Epithelial cell of proximal tubule (primary cell): Measurements from ENCODE around the gene SLCO1B3. TPM values are rescaled to one million over a fixed set of nuclear protein-coding genes. Genes with fewer than 3 reads are reported as not detected.
"Not testable (repeated sequence)": the region's sequence is repeated elsewhere in the genome, so short reads cannot be mapped to it uniquely, and the experiment has no call there.

Experiments used
- DNase-seq: peaks from one replicate; pipeline ENCODE4 v3.0.0-alpha.2; 2011; ENCODE audit warnings: low read depth
- H3K4me3 ChIP-seq: 2 replicates; pipeline ENCODE4 v1.5.1; 2011; ENCODE audit warnings: low read depth, mild to moderate bottlenecking, low read length
- CTCF ChIP-seq: conservative IDR thresholded peaks from 2 replicates; pipeline ENCODE4 v1.5.1; 2012; ENCODE audit warnings: low read depth, mild to moderate bottlenecking, low read length
- total RNA-seq: library from RNA; depleted of rRNA; stranded (reverse); fragments of >200 nt; gene quantifications from 2 replicates; pipeline ENCODE4 v1.2.3, GENCODE V29; 2015

The SLCO1B3 gene, protein sequence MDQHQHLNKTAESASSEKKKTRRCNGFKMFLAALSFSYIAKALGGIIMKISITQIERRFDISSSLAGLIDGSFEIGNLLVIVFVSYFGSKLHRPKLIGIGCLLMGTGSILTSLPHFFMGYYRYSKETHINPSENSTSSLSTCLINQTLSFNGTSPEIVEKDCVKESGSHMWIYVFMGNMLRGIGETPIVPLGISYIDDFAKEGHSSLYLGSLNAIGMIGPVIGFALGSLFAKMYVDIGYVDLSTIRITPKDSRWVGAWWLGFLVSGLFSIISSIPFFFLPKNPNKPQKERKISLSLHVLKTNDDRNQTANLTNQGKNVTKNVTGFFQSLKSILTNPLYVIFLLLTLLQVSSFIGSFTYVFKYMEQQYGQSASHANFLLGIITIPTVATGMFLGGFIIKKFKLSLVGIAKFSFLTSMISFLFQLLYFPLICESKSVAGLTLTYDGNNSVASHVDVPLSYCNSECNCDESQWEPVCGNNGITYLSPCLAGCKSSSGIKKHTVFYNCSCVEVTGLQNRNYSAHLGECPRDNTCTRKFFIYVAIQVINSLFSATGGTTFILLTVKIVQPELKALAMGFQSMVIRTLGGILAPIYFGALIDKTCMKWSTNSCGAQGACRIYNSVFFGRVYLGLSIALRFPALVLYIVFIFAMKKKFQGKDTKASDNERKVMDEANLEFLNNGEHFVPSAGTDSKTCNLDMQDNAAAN
- not detected in 2 replicates for total RNA-seq

GRCh38 chr12:20810487-20810886 is at the start of gene SLCO1B3:
Gene SLCO1B3, plus strand, starts transcription at chr12:20810705. Its CDS starts 5,034 bp downstream, at chr12:20815739.
- TF ChIP-seq CTCF, result no peak

GRCh38 chr12:20777420-20777819 is 33.1 kb upstream of the SLCO1B3 start:
- TF ChIP-seq CTCF, result no peak
- DNase-seq, result no peak
- no peak overlapping the region for H3K4me3 ChIP-seq

More at GRCh38 chr12:20810487-20810886, at the start of gene SLCO1B3:
- no peak within 1 kb of the TSS for H3K4me3 ChIP-seq
- no peak for DNase-seq

- no peak overlapping the region for H3K4me3 ChIP-seq
- no peak for TF ChIP-seq CTCF
- no peak for DNase-seq
Measured at GRCh38 chr12:20778969-20779368, 31.5 kb upstream of the SLCO1B3 start.

DNA sequence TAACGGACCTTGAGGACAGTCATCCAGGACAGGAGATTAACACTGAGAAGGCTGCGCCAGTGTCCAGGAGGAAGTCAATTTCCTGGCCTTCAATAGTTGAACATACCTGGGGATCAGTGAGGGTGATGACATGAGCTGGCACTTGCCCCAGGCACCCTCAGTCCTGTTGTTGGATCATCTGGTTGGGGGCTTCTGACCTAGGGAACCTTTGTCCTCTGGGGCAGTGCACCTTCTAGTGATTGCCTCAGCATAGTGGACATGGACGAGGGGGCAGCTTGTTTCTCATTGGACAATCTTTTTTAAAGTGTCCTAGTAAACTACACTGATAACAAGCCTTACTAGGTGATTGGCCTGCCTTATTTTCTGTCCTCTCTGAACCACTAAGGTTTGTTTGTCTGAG is 30.5 kb upstream of the SLCO1B3 start:
- not testable (repeated sequence) for H3K4me3 ChIP-seq, DNase-seq

DNA sequence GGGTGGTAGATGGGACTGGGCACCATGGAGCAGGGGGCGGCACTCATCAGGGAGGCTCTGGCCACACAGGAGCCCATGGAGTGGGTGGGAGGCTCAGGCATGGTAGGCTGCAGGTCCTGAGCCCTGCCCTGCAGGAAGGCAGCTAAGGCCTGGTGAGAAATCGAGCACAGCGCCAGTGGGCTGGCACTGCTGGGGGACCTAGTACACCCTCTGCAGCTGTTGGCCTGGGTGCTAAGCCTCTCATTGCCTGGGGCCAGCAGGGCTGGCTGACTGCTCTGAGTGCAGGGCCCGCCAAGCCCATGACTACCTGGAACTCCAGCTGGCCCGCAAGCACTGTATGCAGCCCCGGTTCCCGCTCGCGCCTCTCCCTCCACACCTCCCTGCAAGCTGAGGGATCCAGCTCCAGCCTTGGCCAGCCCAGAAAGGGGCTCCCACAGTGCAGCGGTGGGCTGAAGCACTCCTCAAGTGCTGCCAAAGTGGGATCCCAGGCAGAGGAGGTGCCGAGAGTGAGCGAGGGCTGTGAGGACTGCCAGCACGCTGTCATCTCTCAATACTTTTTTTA is 26.6 kb upstream of the SLCO1B3 start:
- DNase-seq, result not testable (repeated sequence)

GRCh38 chr12:20792971-20793370 is 17.5 kb upstream of the SLCO1B3 start:
- TF ChIP-seq CTCF, result no peak
- DNase-seq, result no peak

More for the DNA sequence above, 26.6 kb upstream of the SLCO1B3 start:
- H3K4me3 ChIP-seq, result not testable (repeated sequence)

GRCh38 chr12:20798554-20798953 is 12.0 kb upstream of the SLCO1B3 start:
- no peak overlapping the region for H3K4me3 ChIP-seq
- no peak for DNase-seq
- TF ChIP-seq CTCF, result peak; percentile 54

More at GRCh38 chr12:20792971-20793370, 17.5 kb upstream of the SLCO1B3 start:
- no peak overlapping the region for H3K4me3 ChIP-seq

- TF ChIP-seq CTCF, result no peak
- DNase-seq, result no peak
- no peak overlapping the region for H3K4me3 ChIP-seq
Measured at GRCh38 chr12:20800160-20800559, 10.3 kb upstream of the SLCO1B3 start.
